ENCODE results near the gene NAP1L1. TPM values are rescaled to one million over a fixed set of nuclear protein-coding genes. Genes with fewer than 3 reads are reported as not detected.

Gene NAP1L1
- 1,000 to 10,000 TPM; 1,148 to 1,176 TPM for total RNA-seq

GRCh38 chr12:76083904-76084862 lies at the start of gene NAP1L1:
TSS of gene NAP1L1 (minus strand) at chr12:76084685. CDS start at chr12:76074219, 10,466 bp downstream.
- DNase-seq, result peak; percentile 96
- no peaks in the 10 kb centered on the region for H3K27me3 Mint-ChIP-seq
- peak within 1 kb of the TSS; percentile 99 for H3K4me3 Mint-ChIP-seq
- peaks cover 40% of the 10 kb centered on the region for H3K36me3 Mint-ChIP-seq
- H3K27ac Mint-ChIP-seq, result peak within 1 kb of the TSS; percentile 100
- no peaks in the 10 kb centered on the region for H3K9me3 Mint-ChIP-seq
- peaks cover 41% of the 10 kb centered on the region for H3K4me1 Mint-ChIP-seq

GRCh38 chr12:76127588-76127987 lies 43.1 kb upstream of the NAP1L1 start:
- H3K4me3 Mint-ChIP-seq, result no peak overlapping the region
- no peak overlapping the region for H3K27ac Mint-ChIP-seq
- H3K9me3 Mint-ChIP-seq, result no peaks in the 10 kb centered on the region
- H3K4me1 Mint-ChIP-seq, result no peaks in the 10 kb centered on the region
- no peaks in the 10 kb centered on the region for H3K27me3 Mint-ChIP-seq
- DNase-seq, result no peak
- no peaks in the 10 kb centered on the region for H3K36me3 Mint-ChIP-seq

GRCh38 chr12:76124456-76124855 lies 40.0 kb upstream of the NAP1L1 start:
- H3K4me1 Mint-ChIP-seq, result no peaks in the 10 kb centered on the region
- H3K27me3 Mint-ChIP-seq, result no peaks in the 10 kb centered on the region
- H3K27ac Mint-ChIP-seq, result no peak overlapping the region
- no peaks in the 10 kb centered on the region for H3K36me3 Mint-ChIP-seq
- DNase-seq, result no peak
- no peak overlapping the region for H3K4me3 Mint-ChIP-seq
- H3K9me3 Mint-ChIP-seq, result no peaks in the 10 kb centered on the region

- no peak overlapping the region for H3K27ac Mint-ChIP-seq
- no peaks in the 10 kb centered on the region for H3K4me1 Mint-ChIP-seq
- H3K36me3 Mint-ChIP-seq, result no peaks in the 10 kb centered on the region
- DNase-seq, result no peak
- no peaks in the 10 kb centered on the region for H3K9me3 Mint-ChIP-seq
- no peak overlapping the region for H3K4me3 Mint-ChIP-seq
- H3K27me3 Mint-ChIP-seq, result no peaks in the 10 kb centered on the region
Observed at GRCh38 chr12:76123259-76124212, 39.1 kb upstream of the NAP1L1 start.

GRCh38 chr12:76119887-76120286 lies 35.4 kb upstream of the NAP1L1 start:
- H3K27me3 Mint-ChIP-seq, result no peaks in the 10 kb centered on the region
- no peaks in the 10 kb centered on the region for H3K36me3 Mint-ChIP-seq
- H3K9me3 Mint-ChIP-seq, result no peaks in the 10 kb centered on the region
- no peak overlapping the region for H3K4me3 Mint-ChIP-seq
- H3K27ac Mint-ChIP-seq, result no peak overlapping the region
- no peaks in the 10 kb centered on the region for H3K4me1 Mint-ChIP-seq
- no peak for DNase-seq

GRCh38 chr12:76117751-76118150 lies 33.3 kb upstream of the NAP1L1 start:
- no peak for DNase-seq
- Mint-ChIP-seq H3K4me3 (no peak overlapping the region), H3K27me3 (no peaks in the 10 kb centered on the region), H3K4me1 (no peaks in the 10 kb centered on the region), H3K27ac (no peak overlapping the region), H3K36me3 (no peaks in the 10 kb centered on the region), H3K9me3 (no peaks in the 10 kb centered on the region)

- Mint-ChIP-seq H3K27ac (no peak overlapping the region), H3K36me3 (no peaks in the 10 kb centered on the region), H3K27me3 (no peaks in the 10 kb centered on the region), H3K9me3 (no peaks in the 10 kb centered on the region), H3K4me3 (no peak overlapping the region), H3K4me1 (no peaks in the 10 kb centered on the region)
- DNase-seq, result no peak
Observed at GRCh38 chr12:76117067-76117691, 32.7 kb upstream of the NAP1L1 start.

- Mint-ChIP-seq H3K9me3 (no peaks in the 10 kb centered on the region), H3K27me3 (peaks cover 6% of the 10 kb centered on the region), H3K27ac (no peak overlapping the region), H3K36me3 (no peaks in the 10 kb centered on the region), H3K4me1 (no peaks in the 10 kb centered on the region), H3K4me3 (no peak overlapping the region)
- DNase-seq, result no peak
Observed at GRCh38 chr12:76113800-76114757, 29.6 kb upstream of the NAP1L1 start.

GRCh38 chr12:76111209-76111749 lies 26.8 kb upstream of the NAP1L1 start:
- Mint-ChIP-seq H3K27ac (no peak overlapping the region), H3K4me1 (no peaks in the 10 kb centered on the region), H3K4me3 (no peak overlapping the region), H3K36me3 (no peaks in the 10 kb centered on the region), H3K9me3 (no peaks in the 10 kb centered on the region), H3K27me3 (peaks cover 6% of the 10 kb centered on the region)
- no peak for DNase-seq

GRCh38 chr12:76109879-76110278 lies 25.4 kb upstream of the NAP1L1 start:
- peaks cover 6% of the 10 kb centered on the region for H3K27me3 Mint-ChIP-seq
- no peak overlapping the region for H3K27ac Mint-ChIP-seq
- no peaks in the 10 kb centered on the region for H3K36me3 Mint-ChIP-seq
- no peak for DNase-seq
- no peaks in the 10 kb centered on the region for H3K9me3 Mint-ChIP-seq
- H3K4me3 Mint-ChIP-seq, result no peak overlapping the region
- H3K4me1 Mint-ChIP-seq, result no peaks in the 10 kb centered on the region

GRCh38 chr12:76108356-76108755 lies 23.9 kb upstream of the NAP1L1 start:
- H3K27me3 Mint-ChIP-seq, result peaks cover 6% of the 10 kb centered on the region
- H3K4me3 Mint-ChIP-seq, result no peak overlapping the region
- H3K9me3 Mint-ChIP-seq, result no peaks in the 10 kb centered on the region
- no peaks in the 10 kb centered on the region for H3K4me1 Mint-ChIP-seq
- no peak overlapping the region for H3K27ac Mint-ChIP-seq
- no peaks in the 10 kb centered on the region for H3K36me3 Mint-ChIP-seq
- no peak for DNase-seq

- Mint-ChIP-seq H3K27ac (no peak overlapping the region), H3K27me3 (peaks cover 15% of the 10 kb centered on the region), H3K4me1 (no peaks in the 10 kb centered on the region), H3K36me3 (no peaks in the 10 kb centered on the region), H3K4me3 (no peak overlapping the region), H3K9me3 (no peaks in the 10 kb centered on the region)
- DNase-seq, result no peak
Observed at GRCh38 chr12:76106631-76107030, 22.1 kb upstream of the NAP1L1 start.

GRCh38 chr12:76103958-76104357 lies 19.5 kb upstream of the NAP1L1 start:
- DNase-seq, result no peak
- H3K36me3 Mint-ChIP-seq, result no peaks in the 10 kb centered on the region
- no peak overlapping the region for H3K4me3 Mint-ChIP-seq
- H3K27me3 Mint-ChIP-seq, result peaks cover 13% of the 10 kb centered on the region
- H3K9me3 Mint-ChIP-seq, result no peaks in the 10 kb centered on the region
- no peaks in the 10 kb centered on the region for H3K4me1 Mint-ChIP-seq
- no peak overlapping the region for H3K27ac Mint-ChIP-seq

All from activated naive CD8-positive, alpha-beta T cell treated with anti-CD3 and anti-CD28 coated beads for 36 hours (primary cell).